Mesenchymal stem cell (in vitro differentiated cells and primary cell): Measurements from ENCODE around the gene TTR.

Experiments
- DNase-seq: peaks from one replicate; pipeline ENCODE4 v3.0.0-alpha.2; 2013
- H2AFZ ChIP-seq: one replicate; pipeline ENCODE4 v1.6.1; 2013; ENCODE audit warnings: low read depth, mild to moderate bottlenecking, control low read depth, inconsistent platforms, low read length, moderate library complexity
- H2AK5ac ChIP-seq: 2 replicates; pipeline ENCODE4 v1.6.1; 2013; ENCODE audit warnings: low read length, moderate library complexity, mild to moderate bottlenecking, inconsistent platforms; ENCODE audit not compliant: severe bottlenecking
- H2BK120ac ChIP-seq: one replicate; pipeline ENCODE4 v1.6.1; 2013; ENCODE audit warnings: low read depth, mild to moderate bottlenecking, inconsistent platforms, low read length, moderate library complexity
- H2BK12ac ChIP-seq, 2 experiments: one replicate each; pipeline ENCODE4 v1.6.1; 2013; ENCODE audit warnings: inconsistent platforms in 2 of 2, low read length in 2 of 2, mild to moderate bottlenecking in 2 of 2, moderate library complexity in 2 of 2, control low read depth in 1 of 2
- H2BK15ac ChIP-seq: one replicate; pipeline ENCODE4 v1.6.1; 2013; ENCODE audit warnings: mild to moderate bottlenecking, low read depth, inconsistent platforms; ENCODE audit not compliant: poor library complexity, severe bottlenecking
- H2BK5ac ChIP-seq: 2 replicates; pipeline ENCODE4 v1.6.1; 2013; ENCODE audit warnings: low read depth, mild to moderate bottlenecking, low read length, control low read depth, inconsistent platforms; ENCODE audit not compliant: poor library complexity, severe bottlenecking
- H3K14ac ChIP-seq, 2 experiments: one replicate each; pipeline ENCODE4 v1.6.1; 2013; ENCODE audit warnings: inconsistent platforms in 2 of 2, low read length in 2 of 2, control low read depth in 1 of 2, mild to moderate bottlenecking in 1 of 2, moderate library complexity in 1 of 2
- H3K18ac ChIP-seq, 2 experiments: one replicate each; pipeline ENCODE4 v1.6.1; 2013; ENCODE audit warnings: inconsistent platforms in 2 of 2, low read length in 2 of 2, control low read depth in 1 of 2, low read depth in 1 of 2, mild to moderate bottlenecking in 1 of 2
- H3K23ac ChIP-seq, 2 experiments: one replicate each; pipeline ENCODE4 v1.6.1; 2013; ENCODE audit warnings: inconsistent platforms in 2 of 2, low read length in 2 of 2, mild to moderate bottlenecking in 2 of 2, moderate library complexity in 2 of 2, control low read depth in 1 of 2
- H3K27ac ChIP-seq: 2 replicates; pipeline ENCODE4 v1.5.1; 2013; ENCODE audit warnings: mild to moderate bottlenecking, moderate library complexity, low read length, control low read depth, inconsistent platforms; ENCODE audit not compliant: poor library complexity, severe bottlenecking
- H3K27me3 ChIP-seq, 2 experiments: 2 replicates each; pipeline versions ENCODE4 v1.6.1 to v1.7.0; 2013; ENCODE audit warnings: low read length in 2 of 2, mild to moderate bottlenecking in 2 of 2, moderate library complexity in 2 of 2, control low read depth in 1 of 2, inconsistent platforms in 1 of 2; ENCODE audit not compliant: control insufficient read depth in 1 of 2, insufficient read depth in 1 of 2
- H3K36me3 ChIP-seq, 2 experiments: 2 replicates each; pipeline versions ENCODE4 v1.6.1 to v1.7.0; 2013; ENCODE audit warnings: low read length in 2 of 2, control low read depth in 1 of 2, inconsistent platforms in 1 of 2, low read depth in 1 of 2, mild to moderate bottlenecking in 1 of 2; ENCODE audit not compliant: insufficient read depth in 2 of 2, control insufficient read depth in 1 of 2
- H3K4ac ChIP-seq, 2 experiments: one replicate each; pipeline ENCODE4 v1.6.1; 2013; ENCODE audit warnings: inconsistent platforms in 2 of 2, low read length in 2 of 2, mild to moderate bottlenecking in 2 of 2, moderate library complexity in 2 of 2, control low read depth in 1 of 2, low read depth in 1 of 2
- H3K4me1 ChIP-seq: 2 replicates; pipeline ENCODE4 v1.6.1; 2013; ENCODE audit warnings: low read depth, low read length, control low read depth; ENCODE audit not compliant: control insufficient read depth, insufficient read depth
- H3K4me2 ChIP-seq: 2 replicates; pipeline ENCODE4 v1.6.1; 2013; ENCODE audit warnings: low read length, mild to moderate bottlenecking, inconsistent platforms; ENCODE audit not compliant: poor library complexity, severe bottlenecking
- H3K4me3 ChIP-seq, 2 experiments: 2 replicates each; pipeline versions ENCODE4 v1.5.1 to v1.7.0; 2013; ENCODE audit warnings: low read length in 2 of 2, mild to moderate bottlenecking in 2 of 2, control low read depth in 1 of 2, low read depth in 1 of 2; ENCODE audit not compliant: insufficient read depth in 1 of 2
- H3K79me1 ChIP-seq: replicated peaks from 2 replicates; pipeline ENCODE4 v1.6.1; 2013; ENCODE audit warnings: mild to moderate bottlenecking, control low read depth, low read length, inconsistent platforms; ENCODE audit not compliant: poor library complexity, severe bottlenecking
- H3K9ac ChIP-seq: 2 replicates; pipeline ENCODE4 v1.7.0; 2013; ENCODE audit warnings: mild to moderate bottlenecking, low read length, moderate library complexity
- H3K9me3 ChIP-seq: 2 replicates; pipeline ENCODE4 v1.7.0; 2013; ENCODE audit warnings: mild to moderate bottlenecking, low read length; ENCODE audit not compliant: control insufficient read depth
- H4K8ac ChIP-seq: one replicate; pipeline ENCODE4 v1.6.1; 2013; ENCODE audit warnings: inconsistent platforms, mild to moderate bottlenecking, low read length, moderate library complexity
- H4K91ac ChIP-seq: one replicate; pipeline ENCODE4 v1.6.1; 2013; ENCODE audit warnings: mild to moderate bottlenecking, low read length, inconsistent platforms
- WGBS: methylation state at CpG from one replicate; pipeline ENCODE4 v1.1.7; 2013; ENCODE audit warnings: mixed read lengths; 5-methylcytosine and 5-hydroxymethylcytosine counted together

The TTR gene

DNA sequence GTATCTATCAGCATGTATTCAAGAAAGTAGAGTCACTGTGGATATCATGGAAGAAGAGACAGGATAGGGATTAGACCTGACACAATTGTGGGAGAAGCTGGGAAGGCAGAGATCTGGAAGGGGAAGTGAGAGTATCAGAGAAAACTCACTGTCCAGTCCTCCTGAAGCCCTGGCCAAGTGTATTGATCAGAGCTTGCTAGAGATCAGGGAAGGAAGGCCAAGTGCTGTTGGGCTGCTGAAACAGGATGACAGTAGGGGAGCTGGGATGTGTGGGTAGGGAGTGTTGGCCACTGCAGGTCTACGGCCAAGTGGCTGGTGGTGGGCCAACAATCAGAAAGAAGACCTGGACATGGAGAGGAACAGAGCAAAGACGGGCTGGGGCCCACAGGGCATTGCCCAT lies 26.3 kb upstream of the TTR start:
- no peaks in the 10 kb centered on the region for H3K9me3 ChIP-seq
- H3K9ac ChIP-seq: no peak overlapping the region
- no peaks in the 10 kb centered on the region for H3K4me1 ChIP-seq
- H4K8ac ChIP-seq: no peak overlapping the region
- no peak overlapping the region for H2BK12ac ChIP-seq
- no peak overlapping the region for H2BK15ac ChIP-seq
- no peaks in the 10 kb centered on the region for H3K36me3 ChIP-seq
- H3K14ac ChIP-seq: no peak overlapping the region
- WGBS: 86% methylated on average over 2 of the region's 2 CpGs
- no peak overlapping the region for H4K91ac ChIP-seq
- no peak for DNase-seq
- H2BK5ac ChIP-seq: no peak overlapping the region
- no peak overlapping the region for H2AFZ ChIP-seq
- H3K79me1 ChIP-seq: no peaks in the 10 kb centered on the region
- H3K27me3 ChIP-seq: peaks cover 28 to 37% of the 10 kb centered on the region in 2 experiments
- H3K18ac ChIP-seq: no peak overlapping the region
- no peak overlapping the region for H3K4ac ChIP-seq
- H2BK120ac ChIP-seq: no peak overlapping the region
- no peak overlapping the region for H2AK5ac ChIP-seq
- no peak overlapping the region for H3K27ac ChIP-seq
- no peak overlapping the region for H3K4me3 ChIP-seq
- H3K4me2 ChIP-seq: no peak overlapping the region
- no peak overlapping the region for H3K23ac ChIP-seq

DNA sequence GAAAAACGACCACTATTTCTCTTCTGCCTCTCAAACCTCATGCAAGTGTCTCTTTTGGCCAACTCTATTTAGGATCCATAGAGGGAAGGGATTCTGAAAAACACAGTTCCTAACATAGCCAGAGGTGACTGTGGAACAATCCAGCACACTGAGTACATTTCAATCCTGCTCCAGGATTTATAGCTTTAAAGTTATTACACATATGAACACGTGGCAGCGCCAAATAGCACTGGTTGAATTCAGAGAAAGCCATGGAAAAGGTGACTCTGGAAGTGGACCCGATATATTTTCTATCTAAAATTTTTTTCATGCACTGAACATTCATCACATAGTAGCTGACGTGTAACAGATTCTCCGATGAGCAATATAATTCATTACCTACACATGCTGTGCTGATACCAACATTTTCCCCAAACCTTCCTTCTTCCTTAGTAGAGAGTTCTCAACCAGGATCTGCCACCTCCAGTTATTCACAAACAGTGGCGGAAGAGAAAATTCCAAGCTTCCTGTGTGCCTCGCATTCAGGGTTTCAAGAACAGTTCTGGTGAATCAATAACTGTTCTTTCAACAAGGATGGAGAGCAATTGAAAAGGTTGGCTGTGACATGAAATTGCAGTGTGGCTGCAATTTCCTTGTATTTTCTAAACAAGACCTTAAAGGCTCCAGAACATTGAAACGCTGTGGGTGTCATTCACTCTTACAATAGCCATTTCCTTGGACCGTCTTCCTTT lies 25.7 kb upstream of the TTR start:
- DNase-seq: no peak
- no peak overlapping the region for H2BK120ac ChIP-seq
- no peaks in the 10 kb centered on the region for H3K9me3 ChIP-seq
- H3K4me3 ChIP-seq: no peak overlapping the region
- no peaks in the 10 kb centered on the region for H3K4me1 ChIP-seq
- no peak overlapping the region for H2BK15ac ChIP-seq
- H4K8ac ChIP-seq: no peak overlapping the region
- H3K79me1 ChIP-seq: no peaks in the 10 kb centered on the region
- no peak overlapping the region for H2BK5ac ChIP-seq
- no peak overlapping the region for H2BK12ac ChIP-seq
- no peak overlapping the region for H3K23ac ChIP-seq
- no peaks in the 10 kb centered on the region for H3K36me3 ChIP-seq
- no peak overlapping the region for H3K14ac ChIP-seq
- peaks cover 28 to 41% of the 10 kb centered on the region in 2 experiments for H3K27me3 ChIP-seq
- H3K9ac ChIP-seq: no peak overlapping the region
- H3K4ac ChIP-seq: no peak overlapping the region
- H3K18ac ChIP-seq: no peak overlapping the region
- 90% methylated on average over 9 of the region's 10 CpGs for WGBS
- no peak overlapping the region for H3K27ac ChIP-seq
- H2AK5ac ChIP-seq: no peak overlapping the region
- H3K4me2 ChIP-seq: no peak overlapping the region
- no peak overlapping the region for H4K91ac ChIP-seq
- no peak overlapping the region for H2AFZ ChIP-seq

- Histone ChIP-seq H3K4me3 (no peak overlapping the region), H3K9ac (no peak overlapping the region), H3K23ac (no peak overlapping the region), H3K27me3 (peaks cover 24 to 40% of the 10 kb centered on the region in 2 experiments), H2AK5ac (no peak overlapping the region), H2BK15ac (no peak overlapping the region), H3K18ac (no peak overlapping the region), H3K4ac (no peak overlapping the region), H3K79me1 (no peaks in the 10 kb centered on the region), H2AFZ (no peak overlapping the region), H3K9me3 (no peaks in the 10 kb centered on the region), H2BK12ac (no peak overlapping the region), H4K91ac (no peak overlapping the region), H4K8ac (no peak overlapping the region), H3K36me3 (no peaks in the 10 kb centered on the region), H3K4me1 (no peaks in the 10 kb centered on the region), H3K14ac (peak overlapping the region in 1 of 2 experiments; percentile 81), H2BK120ac (no peak overlapping the region), H2BK5ac (no peak overlapping the region), H3K27ac (no peak overlapping the region), H3K4me2 (no peak overlapping the region)
- 66% methylated on average over 4 of the region's 4 CpGs for WGBS
- no peak for DNase-seq
Observed at GRCh38 chr18:31566576-31567306, 24.9 kb upstream of the TTR start.

DNA sequence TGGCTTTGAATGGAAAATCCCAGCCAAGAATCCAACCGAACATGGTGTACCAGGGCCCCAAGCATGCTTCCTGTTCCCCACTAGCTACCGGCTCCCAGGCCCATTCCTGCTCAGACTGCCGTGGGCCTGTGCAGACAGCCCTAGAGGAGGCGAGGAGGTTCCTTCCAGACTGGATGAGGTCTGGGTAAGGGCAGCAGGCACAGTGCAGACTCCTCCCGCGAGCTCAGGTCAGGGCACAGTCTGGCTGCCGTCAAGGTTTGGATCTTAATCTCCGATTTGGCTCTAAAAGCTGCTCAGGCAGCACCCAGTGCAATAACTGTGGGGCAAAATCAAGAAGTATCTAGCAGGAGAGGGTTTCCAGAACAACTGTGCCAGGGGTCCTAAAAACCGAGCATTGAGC lies 19.3 kb upstream of the TTR start:
- Histone ChIP-seq H3K9ac (no peak overlapping the region), H2BK15ac (no peak overlapping the region), H2BK120ac (no peak overlapping the region), H3K14ac (peak overlapping the region in 1 of 2 experiments; percentile 9), H3K4ac (no peak overlapping the region), H3K4me1 (no peaks in the 10 kb centered on the region), H4K91ac (peak overlapping the region; percentile 2), H2AFZ (no peak overlapping the region), H3K23ac (no peak overlapping the region), H2AK5ac (no peak overlapping the region), H4K8ac (no peak overlapping the region), H3K36me3 (no peaks in the 10 kb centered on the region), H3K4me2 (no peak overlapping the region), H3K9me3 (no peaks in the 10 kb centered on the region), H3K79me1 (no peaks in the 10 kb centered on the region), H2BK12ac (no peak overlapping the region), H3K27ac (no peak overlapping the region), H3K4me3 (no peak overlapping the region), H3K27me3 (peaks cover 0 to 15% of the 10 kb centered on the region in 2 experiments), H3K18ac (no peak overlapping the region), H2BK5ac (no peak overlapping the region)
- 79% methylated on average over 9 of the region's 9 CpGs for WGBS
- no peak for DNase-seq
